GM23338 (cell line): ENCODE results near the gene RPLP2. TPM values are rescaled to one million over a fixed set of nuclear protein-coding genes. Genes with fewer than 3 reads are reported as not detected.

Experiments used
- ATAC-seq: fragments of 200-7000 bp; cut with Tn5 transposase; 3 replicates; pipeline ENCODE4 v1.9.1; 2020
- DNase-seq: peaks from one replicate; pipeline ENCODE4 v3.0.0-alpha.2; 2015; ENCODE audit warnings: low spot score
- H2AFZ ChIP-seq: fragments of 200-600 bp; sonication (generic); 2 replicates; pipeline ENCODE4 v1.8.0; 2016; ENCODE audit warnings: antibody characterized with exemption, mild to moderate bottlenecking, moderate library complexity
- H3F3A ChIP-seq: fragments of 200-600 bp; sonication (generic); replicated peaks from 2 replicates; pipeline ENCODE4 v1.8.0; 2017; ENCODE audit warnings: antibody characterized with exemption, mixed run types, low read depth
- H3K27ac ChIP-seq: fragments of 200-600 bp; sonication (generic); 2 replicates; pipeline ENCODE4 v1.6.1; 2016; ENCODE audit warnings: low read depth
- H3K27me3 ChIP-seq: fragments of 200-600 bp; sonication (generic); 2 replicates; pipeline ENCODE4 v1.8.0; 2016; ENCODE audit warnings: mild to moderate bottlenecking, mixed run types, moderate library complexity; ENCODE audit not compliant: insufficient read depth
- H3K36me3 ChIP-seq: fragments of 200-600 bp; sonication (generic); 2 replicates; pipeline ENCODE4 v1.8.0; 2016; ENCODE audit warnings: mild to moderate bottlenecking; ENCODE audit not compliant: insufficient read depth
- H3K4me1 ChIP-seq: fragments of 200-600 bp; sonication (generic); 2 replicates; pipeline ENCODE4 v1.8.0; 2016; ENCODE audit warnings: mild to moderate bottlenecking, moderate library complexity; ENCODE audit not compliant: insufficient read depth
- H3K4me2 ChIP-seq: fragments of 200-600 bp; sonication (generic); 2 replicates; pipeline ENCODE4 v1.7.1; 2017; ENCODE audit warnings: mixed run types
- H3K4me3 ChIP-seq: fragments of 200-600 bp; sonication (generic); 2 replicates; pipeline ENCODE4 v1.6.1; 2016; ENCODE audit warnings: mixed run types
- H3K79me2 ChIP-seq: fragments of 200-600 bp; sonication (generic); replicated peaks from 2 replicates; pipeline ENCODE4 v1.8.0; 2017; ENCODE audit warnings: mild to moderate bottlenecking; ENCODE audit not compliant: insufficient read depth
- H3K9me2 ChIP-seq: fragments of 200-600 bp; sonication (generic); 2 replicates; pipeline ENCODE4 v1.8.0; 2017; ENCODE audit not compliant: insufficient read depth
- H4K20me1 ChIP-seq: fragments of 200-600 bp; sonication (generic); replicated peaks from 2 replicates; pipeline ENCODE4 v1.8.0; 2017; ENCODE audit warnings: mild to moderate bottlenecking; ENCODE audit not compliant: insufficient read depth
- H3K27ac Mint-ChIP-seq: 2 replicates; pipeline ENCODE4 v1.8.0; 2020; ENCODE audit warnings: inconsistent platforms, mild to moderate bottlenecking, moderate library complexity, mixed read lengths
- H3K27me3 Mint-ChIP-seq: 3 replicates; pipeline ENCODE4 v1.8.0; 2022; ENCODE audit warnings: low read depth, mild to moderate bottlenecking, moderate library complexity, mixed read lengths, inconsistent platforms; ENCODE audit not compliant: insufficient read depth, poor library complexity
- H3K36me3 Mint-ChIP-seq: 3 replicates; pipeline ENCODE4 v1.8.0; 2021; ENCODE audit warnings: low read depth, mild to moderate bottlenecking, inconsistent platforms, moderate library complexity, mixed read lengths
- H3K4me1 Mint-ChIP-seq: 3 replicates; pipeline ENCODE4 v1.8.0; 2020; ENCODE audit warnings: mild to moderate bottlenecking, inconsistent platforms, mixed read lengths
- H3K4me3 Mint-ChIP-seq: 3 replicates; pipeline ENCODE4 v1.8.0; 2021; ENCODE audit warnings: moderate library complexity, mild to moderate bottlenecking, inconsistent platforms, mixed read lengths
- H3K9me3 Mint-ChIP-seq: 3 replicates; pipeline ENCODE4 v1.8.0; 2020; ENCODE audit warnings: moderate library complexity, mild to moderate bottlenecking, inconsistent platforms, mixed read lengths
- EZH2phosphoT487 ChIP-seq: fragments of 200-600 bp; sonication (generic); IDR thresholded peaks from one replicate; pipeline ENCODE4 v1.8.1; 2018; ENCODE audit warnings: antibody characterized with exemption; ENCODE audit not compliant: unreplicated experiment
- POLR2AphosphoS5 ChIP-seq: IDR thresholded peaks from 2 replicates; pipeline ENCODE4 v1.6.1; 2016; ENCODE audit warnings: antibody characterized with exemption, low read depth
- ZNF114 ChIP-seq: fragments of 250-450 bp; sonication (Bioruptor Pico); IDR thresholded peaks from 2 replicates; pipeline ENCODE4 v1.5.0; 2020; ENCODE audit warnings: mild to moderate bottlenecking, moderate library complexity
- ZNF331 ChIP-seq: fragments of 250-450 bp; sonication (Bioruptor Pico); IDR thresholded peaks from 2 replicates; pipeline ENCODE4 v1.5.0; 2020; ENCODE audit warnings: low read depth, mild to moderate bottlenecking, moderate library complexity
- polyA plus RNA-seq: library from polyadenylated mRNA; unstranded; fragments of >200 nt; fragmentation: Nextera tagmentation; extraction: Ambion mirVana; gene quantifications from 2 replicates; pipeline ENCODE4 v1.2.1, GENCODE V29; 2016
- total RNA-seq: library from RNA; depleted of rRNA; stranded (reverse); fragments of >200 nt; shearing (Covaris generic); gene quantifications from 2 replicates; pipeline ENCODE4 v1.2.3, GENCODE V29; 2014
- TF ChIP-seq, protein P1 (sequence below): IDR thresholded peaks from 2 replicates; pipeline ENCODE4 v1.6.1; 2016; ENCODE audit warnings: antibody characterized with exemption
- TF ChIP-seq, protein P2 (sequence below): fragments of 250-450 bp; sonication (Bioruptor Pico); IDR thresholded peaks from 2 replicates; pipeline ENCODE4 v1.5.0; 2020; ENCODE audit warnings: mild to moderate bottlenecking, moderate library complexity
- TF ChIP-seq, protein P3 (sequence below), 2 experiments: fragments of 200-600 bp in 1 of 2; sonication (generic) in 1 of 2; conservative IDR thresholded peaks; 2 replicates each; pipeline versions ENCODE4 v1.5.1 to v1.6.1; 2016 to 2017; ENCODE audit warnings: antibody characterized with exemption in 2 of 2, low read depth in 2 of 2, mild to moderate bottlenecking in 2 of 2, moderate library complexity in 1 of 2

RPLP2 gene
- total and polyA plus RNA-seq, 2 experiments from 2014 or later: 518 to 1,782 TPM

DNA sequence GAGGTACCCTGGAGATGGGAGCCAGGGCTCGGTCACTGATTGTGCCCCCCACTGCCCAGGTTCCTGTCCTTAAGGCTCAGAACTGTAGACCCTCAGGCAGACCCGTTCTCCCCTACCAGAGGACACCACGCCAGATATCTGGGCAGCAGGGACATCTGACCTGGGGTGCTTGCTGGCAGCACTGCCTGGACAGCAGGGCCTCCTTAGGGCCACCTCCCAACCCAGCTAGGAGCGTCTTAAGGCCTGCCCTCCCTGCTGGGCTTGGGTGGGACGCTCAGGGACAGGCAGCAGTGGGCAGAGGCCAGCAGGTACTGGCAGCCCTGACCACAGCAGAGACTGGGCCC is 29.5 kb downstream of the RPLP2 start:
- ATAC-seq (no peak), DNase-seq (no peak)
- no peaks in the 10 kb centered on the region for H3K27me3 ChIP-seq
- H3F3A ChIP-seq: peaks cover 20% of the 10 kb centered on the region; the same call in 1 of the 2 replicates
- no peak overlapping the region for H3K27ac Mint-ChIP-seq
- no peak overlapping the region for H3K4me2 ChIP-seq
- H3K9me2 ChIP-seq: no peaks in the 10 kb centered on the region
- H3K36me3 ChIP-seq: peaks cover 6% of the 10 kb centered on the region; the same call in 1 of the 2 replicates
- H4K20me1 ChIP-seq: peaks cover 33% of the 10 kb centered on the region
- no peaks in the 10 kb centered on the region for H3K9me3 Mint-ChIP-seq
- no peak overlapping the region for H3K4me3 ChIP-seq
- H2AFZ ChIP-seq: no peak overlapping the region
- H3K4me3 Mint-ChIP-seq: no peak overlapping the region; the same call in 2 of the 3 replicates
- peaks cover 22% of the 10 kb centered on the region for H3K27me3 Mint-ChIP-seq
- 0 out of 2 replicates have a peak, but pooled peaks have one; percentile 2 for TF ChIP-seq POLR2AphosphoS5
- TF ChIP-seq, protein P1, sequence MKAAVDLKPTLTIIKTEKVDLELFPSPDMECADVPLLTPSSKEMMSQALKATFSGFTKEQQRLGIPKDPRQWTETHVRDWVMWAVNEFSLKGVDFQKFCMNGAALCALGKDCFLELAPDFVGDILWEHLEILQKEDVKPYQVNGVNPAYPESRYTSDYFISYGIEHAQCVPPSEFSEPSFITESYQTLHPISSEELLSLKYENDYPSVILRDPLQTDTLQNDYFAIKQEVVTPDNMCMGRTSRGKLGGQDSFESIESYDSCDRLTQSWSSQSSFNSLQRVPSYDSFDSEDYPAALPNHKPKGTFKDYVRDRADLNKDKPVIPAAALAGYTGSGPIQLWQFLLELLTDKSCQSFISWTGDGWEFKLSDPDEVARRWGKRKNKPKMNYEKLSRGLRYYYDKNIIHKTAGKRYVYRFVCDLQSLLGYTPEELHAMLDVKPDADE: no peak
- peaks cover 21% of the 10 kb centered on the region for H3K4me1 Mint-ChIP-seq
- peaks cover 9% of the 10 kb centered on the region for H3K4me1 ChIP-seq
- peaks cover 38% of the 10 kb centered on the region for H3K36me3 Mint-ChIP-seq
- H3K27ac ChIP-seq: no peak overlapping the region
- H3K79me2 ChIP-seq: peaks cover 19% of the 10 kb centered on the region

DNA sequence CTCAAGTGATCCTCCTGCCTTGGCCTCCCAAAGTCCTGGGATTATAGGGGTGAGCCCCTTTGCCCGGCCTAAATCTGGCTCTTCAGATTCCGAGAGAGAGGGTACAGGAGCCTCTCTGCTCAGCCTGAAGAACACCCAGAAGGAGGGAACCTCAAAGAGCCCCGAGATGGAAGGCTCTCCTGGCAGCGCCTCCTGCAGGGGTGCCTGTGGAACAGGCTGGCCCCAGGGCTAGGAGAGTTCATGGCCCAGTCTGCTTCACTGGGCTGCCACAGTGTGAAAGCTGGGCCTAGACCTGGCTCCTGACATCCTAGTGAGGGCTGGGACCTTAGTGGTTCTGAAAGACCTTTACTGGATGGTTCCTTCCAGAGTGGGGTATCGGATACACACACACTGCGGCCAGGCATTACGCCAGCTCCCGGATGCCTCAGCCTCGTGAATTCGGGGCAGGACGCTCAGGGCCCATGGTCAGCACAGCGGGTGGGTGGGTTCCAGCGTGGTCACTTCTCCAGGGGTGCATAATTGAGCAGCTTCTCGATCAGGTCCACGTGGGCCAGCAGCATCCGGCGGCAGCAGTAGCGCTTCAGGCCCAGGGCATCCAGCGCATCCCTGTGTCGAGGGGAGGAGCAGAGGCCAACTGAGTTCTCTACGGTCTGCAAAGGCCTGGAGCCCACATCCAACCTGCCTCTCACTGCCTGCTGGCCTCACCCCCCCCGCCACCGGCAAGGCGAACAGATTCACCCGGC is 30.3 kb downstream of the RPLP2 start:
- peaks cover 22% of the 10 kb centered on the region for H3K4me1 Mint-ChIP-seq
- no peak for TF ChIP-seq ZNF114 (CRISPR knock-in tag)
- TF ChIP-seq POLR2AphosphoS5: no peak
- TF ChIP-seq, protein P2, sequence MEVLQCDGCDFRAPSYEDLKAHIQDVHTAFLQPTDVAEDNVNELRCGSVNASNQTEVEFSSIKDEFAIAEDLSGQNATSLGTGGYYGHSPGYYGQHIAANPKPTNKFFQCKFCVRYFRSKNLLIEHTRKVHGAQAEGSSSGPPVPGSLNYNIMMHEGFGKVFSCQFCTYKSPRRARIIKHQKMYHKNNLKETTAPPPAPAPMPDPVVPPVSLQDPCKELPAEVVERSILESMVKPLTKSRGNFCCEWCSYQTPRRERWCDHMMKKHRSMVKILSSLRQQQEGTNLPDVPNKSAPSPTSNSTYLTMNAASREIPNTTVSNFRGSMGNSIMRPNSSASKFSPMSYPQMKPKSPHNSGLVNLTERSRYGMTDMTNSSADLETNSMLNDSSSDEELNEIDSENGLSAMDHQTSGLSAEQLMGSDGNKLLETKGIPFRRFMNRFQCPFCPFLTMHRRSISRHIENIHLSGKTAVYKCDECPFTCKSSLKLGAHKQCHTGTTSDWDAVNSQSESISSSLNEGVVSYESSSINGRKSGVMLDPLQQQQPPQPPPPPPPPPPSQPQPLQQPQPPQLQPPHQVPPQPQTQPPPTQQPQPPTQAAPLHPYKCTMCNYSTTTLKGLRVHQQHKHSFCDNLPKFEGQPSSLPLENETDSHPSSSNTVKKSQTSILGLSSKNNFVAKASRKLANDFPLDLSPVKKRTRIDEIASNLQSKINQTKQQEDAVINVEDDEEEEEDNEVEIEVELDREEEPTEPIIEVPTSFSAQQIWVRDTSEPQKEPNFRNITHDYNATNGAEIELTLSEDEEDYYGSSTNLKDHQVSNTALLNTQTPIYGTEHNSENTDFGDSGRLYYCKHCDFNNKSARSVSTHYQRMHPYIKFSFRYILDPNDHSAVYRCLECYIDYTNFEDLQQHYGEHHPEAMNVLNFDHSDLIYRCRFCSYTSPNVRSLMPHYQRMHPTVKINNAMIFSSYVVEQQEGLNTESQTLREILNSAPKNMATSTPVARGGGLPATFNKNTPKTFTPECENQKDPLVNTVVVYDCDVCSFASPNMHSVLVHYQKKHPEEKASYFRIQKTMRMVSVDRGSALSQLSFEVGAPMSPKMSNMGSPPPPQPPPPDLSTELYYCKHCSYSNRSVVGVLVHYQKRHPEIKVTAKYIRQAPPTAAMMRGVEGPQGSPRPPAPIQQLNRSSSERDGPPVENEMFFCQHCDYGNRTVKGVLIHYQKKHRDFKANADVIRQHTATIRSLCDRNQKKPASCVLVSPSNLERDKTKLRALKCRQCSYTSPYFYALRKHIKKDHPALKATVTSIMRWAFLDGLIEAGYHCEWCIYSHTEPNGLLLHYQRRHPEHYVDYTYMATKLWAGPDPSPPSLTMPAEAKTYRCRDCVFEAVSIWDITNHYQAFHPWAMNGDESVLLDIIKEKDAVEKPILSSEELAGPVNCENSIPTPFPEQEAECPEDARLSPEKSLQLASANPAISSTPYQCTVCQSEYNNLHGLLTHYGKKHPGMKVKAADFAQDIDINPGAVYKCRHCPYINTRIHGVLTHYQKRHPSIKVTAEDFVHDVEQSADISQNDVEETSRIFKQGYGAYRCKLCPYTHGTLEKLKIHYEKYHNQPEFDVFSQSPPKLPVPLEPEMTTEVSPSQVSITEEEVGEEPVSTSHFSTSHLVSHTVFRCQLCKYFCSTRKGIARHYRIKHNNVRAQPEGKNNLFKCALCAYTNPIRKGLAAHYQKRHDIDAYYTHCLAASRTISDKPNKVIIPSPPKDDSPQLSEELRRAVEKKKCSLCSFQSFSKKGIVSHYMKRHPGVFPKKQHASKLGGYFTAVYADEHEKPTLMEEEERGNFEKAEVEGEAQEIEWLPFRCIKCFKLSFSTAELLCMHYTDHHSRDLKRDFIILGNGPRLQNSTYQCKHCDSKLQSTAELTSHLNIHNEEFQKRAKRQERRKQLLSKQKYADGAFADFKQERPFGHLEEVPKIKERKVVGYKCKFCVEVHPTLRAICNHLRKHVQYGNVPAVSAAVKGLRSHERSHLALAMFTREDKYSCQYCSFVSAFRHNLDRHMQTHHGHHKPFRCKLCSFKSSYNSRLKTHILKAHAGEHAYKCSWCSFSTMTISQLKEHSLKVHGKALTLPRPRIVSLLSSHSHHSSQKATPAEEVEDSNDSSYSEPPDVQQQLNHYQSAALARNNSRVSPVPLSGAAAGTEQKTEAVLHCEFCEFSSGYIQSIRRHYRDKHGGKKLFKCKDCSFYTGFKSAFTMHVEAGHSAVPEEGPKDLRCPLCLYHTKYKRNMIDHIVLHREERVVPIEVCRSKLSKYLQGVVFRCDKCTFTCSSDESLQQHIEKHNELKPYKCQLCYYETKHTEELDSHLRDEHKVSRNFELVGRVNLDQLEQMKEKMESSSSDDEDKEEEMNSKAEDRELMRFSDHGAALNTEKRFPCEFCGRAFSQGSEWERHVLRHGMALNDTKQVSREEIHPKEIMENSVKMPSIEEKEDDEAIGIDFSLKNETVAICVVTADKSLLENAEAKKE (CRISPR knock-in tag): no peak
- TF ChIP-seq ZNF331 (CRISPR knock-in tag): no peak
- no peak for TF ChIP-seq EZH2phosphoT487
- TF ChIP-seq, protein P3, sequence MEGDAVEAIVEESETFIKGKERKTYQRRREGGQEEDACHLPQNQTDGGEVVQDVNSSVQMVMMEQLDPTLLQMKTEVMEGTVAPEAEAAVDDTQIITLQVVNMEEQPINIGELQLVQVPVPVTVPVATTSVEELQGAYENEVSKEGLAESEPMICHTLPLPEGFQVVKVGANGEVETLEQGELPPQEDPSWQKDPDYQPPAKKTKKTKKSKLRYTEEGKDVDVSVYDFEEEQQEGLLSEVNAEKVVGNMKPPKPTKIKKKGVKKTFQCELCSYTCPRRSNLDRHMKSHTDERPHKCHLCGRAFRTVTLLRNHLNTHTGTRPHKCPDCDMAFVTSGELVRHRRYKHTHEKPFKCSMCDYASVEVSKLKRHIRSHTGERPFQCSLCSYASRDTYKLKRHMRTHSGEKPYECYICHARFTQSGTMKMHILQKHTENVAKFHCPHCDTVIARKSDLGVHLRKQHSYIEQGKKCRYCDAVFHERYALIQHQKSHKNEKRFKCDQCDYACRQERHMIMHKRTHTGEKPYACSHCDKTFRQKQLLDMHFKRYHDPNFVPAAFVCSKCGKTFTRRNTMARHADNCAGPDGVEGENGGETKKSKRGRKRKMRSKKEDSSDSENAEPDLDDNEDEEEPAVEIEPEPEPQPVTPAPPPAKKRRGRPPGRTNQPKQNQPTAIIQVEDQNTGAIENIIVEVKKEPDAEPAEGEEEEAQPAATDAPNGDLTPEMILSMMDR (conservative IDR thresholded peaks at IDR 0.05; ENCODE audit: low read depth in 2 of 2): peak; percentile 50 to 56
- peak overlapping the region; percentile 88 for H3K4me3 Mint-ChIP-seq
- Histone ChIP-seq H3K27me3 (no peaks in the 10 kb centered on the region), H4K20me1 (peaks cover 29% of the 10 kb centered on the region), H2AFZ (no peak overlapping the region), H3K27ac (no peak overlapping the region), H3K9me2 (no peaks in the 10 kb centered on the region), H3K79me2 (peaks cover 19% of the 10 kb centered on the region), H3K4me2 (peak overlapping the region; percentile 91; the same call in 1 of the 2 replicates), H3F3A (peaks cover 20% of the 10 kb centered on the region; the same call in 1 of the 2 replicates), H3K4me3 (peak overlapping the region; percentile 98; the same call in 1 of the 2 replicates), H3K36me3 (peaks cover 6% of the 10 kb centered on the region; the same call in 1 of the 2 replicates), H3K4me1 (peaks cover 12% of the 10 kb centered on the region)
- peaks cover 24% of the 10 kb centered on the region for H3K27me3 Mint-ChIP-seq
- DNase-seq: no peak
- ATAC-seq: no peak
- no peak overlapping the region for H3K27ac Mint-ChIP-seq
- H3K9me3 Mint-ChIP-seq: no peaks in the 10 kb centered on the region
- H3K36me3 Mint-ChIP-seq: peaks cover 38% of the 10 kb centered on the region
